GM21390 (cell line): ENCODE measurements around the gene ITGB4.
"Not testable (repeated sequence)": the region's sequence is repeated elsewhere in the genome, so short reads cannot be mapped to it uniquely, and the experiment has no call there.

ENCODE experiments used
- ATAC-seq: cut with Tn5 transposase; IDR thresholded peaks from one replicate; pipeline ENCODE4 v1.9.1; 2021; ENCODE audit not compliant: unreplicated experiment

The ITGB4 gene

GRCh38 chr17:75769536-75769935 is 48.3 kb downstream of the ITGB4 start:
- no peak for ATAC-seq

- ATAC-seq: no peak
Measured at GRCh38 chr17:75771334-75772281, 50.3 kb downstream of the ITGB4 start.

GRCh38 chr17:75773121-75773807 is 52.0 kb downstream of the ITGB4 start:
- no peak for ATAC-seq

- no peak for ATAC-seq
Measured at GRCh38 chr17:75773808-75774470, 52.7 kb downstream of the ITGB4 start.

- ATAC-seq: no peak
Measured at GRCh38 chr17:75774471-75774990, 53.3 kb downstream of the ITGB4 start.

- no peak for ATAC-seq
Measured at GRCh38 chr17:75774991-75775668, 53.9 kb downstream of the ITGB4 start.

GRCh38 chr17:75776386-75777295 is 55.4 kb downstream of the ITGB4 start:
- no peak for ATAC-seq

- no peak for ATAC-seq
Measured at GRCh38 chr17:75777296-75777922, 56.1 kb downstream of the ITGB4 start.

GRCh38 chr17:75778066-75778860 is 57.0 kb downstream of the ITGB4 start:
- not testable (repeated sequence) for ATAC-seq

GRCh38 chr17:75778861-75779249 is 57.6 kb downstream of the ITGB4 start:
- ATAC-seq: no peak

GRCh38 chr17:75779250-75779986 is 58.2 kb downstream of the ITGB4 start:
- peak; percentile 57 for ATAC-seq

- no peak for ATAC-seq
Measured at GRCh38 chr17:75779987-75780889, 59.0 kb downstream of the ITGB4 start.

- ATAC-seq: no peak
Measured at GRCh38 chr17:75783069-75783783, 62.0 kb downstream of the ITGB4 start.

GRCh38 chr17:75783803-75784472 is 62.7 kb downstream of the ITGB4 start:
- no peak for ATAC-seq

- peak; percentile 53 for ATAC-seq
Measured at GRCh38 chr17:75784473-75785015, 63.3 kb downstream of the ITGB4 start, which contains the start of gene UNK. Gene UNK (plus strand): TSS chr17:75784806. CDS start chr17:75784881, 75 bp downstream.
